NCI-H146 treated with DMSO at 0.1 percent for 48 hours (cell line): ENCODE measurements around the gene LRRC71.
A peak's percentile ranks its signal among the peaks of the same experiment; 100 is the strongest.

ENCODE experiments used
- DNase-seq: peaks from one replicate; lab custom pipeline; 2025; ENCODE audit not compliant: unreplicated experiment; lab: John Stamatoyannopoulos, UW

Gene LRRC71

GRCh38 chr1:156920233-156921052, at the start of gene LRRC71:
Gene LRRC71, plus strand, starts transcription at chr1:156920632. Its CDS starts 172 bp downstream, at chr1:156920804.
- DNase-seq, result peak; percentile 48

DNA sequence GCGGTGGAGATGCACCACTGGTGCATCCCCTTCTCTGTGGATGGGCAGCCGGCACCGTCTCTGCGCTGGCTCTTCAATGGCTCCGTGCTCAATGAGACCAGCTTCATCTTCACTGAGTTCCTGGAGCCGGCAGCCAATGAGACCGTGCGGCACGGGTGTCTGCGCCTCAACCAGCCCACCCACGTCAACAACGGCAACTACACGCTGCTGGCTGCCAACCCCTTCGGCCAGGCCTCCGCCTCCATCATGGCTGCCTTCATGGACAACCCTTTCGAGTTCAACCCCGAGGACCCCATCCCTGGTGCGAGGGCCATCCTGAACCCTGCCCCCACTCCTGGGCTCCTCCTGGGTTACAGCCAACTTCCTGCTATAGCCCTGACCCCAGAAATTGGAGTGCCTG, 46.8 kb upstream of the LRRC71 start:
- DNase-seq, result no peak

DNA sequence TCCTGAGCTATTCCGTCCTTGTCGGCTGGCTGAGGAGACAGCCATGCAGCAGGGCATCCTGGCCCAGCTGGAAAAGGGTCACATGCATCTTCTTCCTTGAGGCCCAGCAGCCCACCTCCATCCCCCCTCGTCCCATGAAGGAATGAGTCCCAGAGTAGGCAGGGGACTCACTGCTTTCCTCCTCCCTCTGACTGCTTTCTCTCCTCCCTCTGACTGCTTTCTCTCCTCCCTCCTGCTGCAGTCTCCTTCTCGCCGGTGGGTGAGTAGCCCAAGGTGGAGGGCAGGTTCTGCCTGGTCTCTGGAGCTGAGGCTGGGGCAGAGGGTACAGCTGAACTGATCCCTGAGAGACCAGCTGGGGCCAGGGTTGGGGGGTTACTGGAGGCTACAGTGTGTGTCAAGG, 46.3 kb upstream of the LRRC71 start:
- DNase-seq, result no peak

DNA sequence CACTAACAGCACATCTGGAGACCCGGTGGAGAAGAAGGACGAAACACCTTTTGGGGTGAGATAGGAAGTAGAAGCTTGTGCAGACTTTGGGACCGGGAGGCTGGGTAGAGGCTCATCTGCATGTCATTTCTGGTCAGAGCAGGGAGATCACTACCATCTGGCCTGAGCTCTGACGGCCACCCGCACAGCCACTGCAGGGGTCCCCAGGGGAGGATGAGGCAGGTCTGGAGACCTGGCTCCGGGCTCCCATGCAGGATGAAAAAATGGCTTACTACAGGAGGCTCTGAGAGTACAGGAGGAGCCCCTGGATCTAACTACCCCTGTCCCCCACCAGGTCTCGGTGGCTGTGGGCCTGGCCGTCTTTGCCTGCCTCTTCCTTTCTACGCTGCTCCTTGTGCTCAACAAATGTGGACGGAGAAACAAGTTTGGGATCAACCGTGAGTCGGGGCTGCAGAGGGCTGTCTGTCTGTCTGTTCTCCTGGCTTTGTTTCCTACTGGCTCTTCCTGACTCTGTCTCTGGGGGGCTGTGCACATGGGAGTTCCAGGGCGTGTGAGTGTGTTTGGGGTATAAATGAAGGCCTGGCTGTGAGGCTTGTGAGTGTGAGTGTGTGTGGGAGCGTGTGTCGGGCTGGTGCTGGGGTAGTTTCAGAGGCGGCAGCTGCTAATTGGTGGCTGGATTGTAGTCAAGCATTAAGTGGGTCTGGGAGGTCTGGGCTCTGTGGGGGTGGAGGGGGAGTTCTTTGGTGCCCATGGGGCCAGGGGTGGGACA, 45.7 kb upstream of the LRRC71 start:
- no peak for DNase-seq

GRCh38 chr1:156875341-156875615, 45.2 kb upstream of the LRRC71 start:
- DNase-seq, result no peak

- DNase-seq, result no peak
Measured at GRCh38 chr1:156876281-156876680, 44.2 kb upstream of the LRRC71 start.

GRCh38 chr1:156877433-156878170, 42.8 kb upstream of the LRRC71 start:
- no peak for DNase-seq

DNA sequence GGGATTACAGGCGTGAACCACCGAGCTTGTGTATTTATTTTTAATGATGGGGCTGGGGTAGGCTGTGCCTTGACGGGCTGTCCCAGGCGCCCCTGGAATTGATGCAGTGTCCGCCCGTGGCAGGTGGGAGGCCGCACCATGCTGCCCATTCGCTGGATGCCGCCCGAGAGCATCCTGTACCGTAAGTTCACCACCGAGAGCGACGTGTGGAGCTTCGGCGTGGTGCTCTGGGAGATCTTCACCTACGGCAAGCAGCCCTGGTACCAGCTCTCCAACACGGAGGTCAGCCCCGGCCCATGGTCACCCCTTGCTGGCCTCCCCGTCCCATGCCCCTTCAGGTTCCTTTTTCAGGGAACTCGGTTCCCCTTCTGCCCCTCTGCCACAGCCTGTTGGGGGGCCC, 40.6 kb upstream of the LRRC71 start:
- no peak for DNase-seq

DNA sequence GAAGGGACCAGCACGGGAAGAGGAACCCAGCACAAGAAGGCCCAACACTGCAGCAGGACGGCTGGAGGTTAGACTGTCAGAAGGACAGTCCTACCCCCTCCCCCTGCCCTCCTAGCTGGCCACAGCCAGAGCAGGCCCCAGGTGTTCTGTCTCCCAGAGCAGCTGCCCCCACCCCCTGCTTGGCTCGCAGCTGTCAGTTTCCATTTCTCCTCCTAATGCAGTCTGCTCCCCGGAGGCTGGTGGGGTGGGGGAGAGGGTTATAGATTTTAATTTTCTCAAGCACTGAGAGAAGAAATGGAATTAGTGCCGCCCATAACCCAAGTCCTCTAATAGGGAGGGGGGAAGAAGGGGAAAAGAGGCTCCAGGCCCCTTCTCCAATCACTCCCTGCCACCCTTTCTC, 40.0 kb upstream of the LRRC71 start:
- no peak for DNase-seq

GRCh38 chr1:156881101-156881500, 39.3 kb upstream of the LRRC71 start:
- no peak for DNase-seq

GRCh38 chr1:156881663-156882062, 38.8 kb upstream of the LRRC71 start:
- no peak for DNase-seq

GRCh38 chr1:156882543-156882942, 37.9 kb upstream of the LRRC71 start:
- DNase-seq, result no peak

DNA sequence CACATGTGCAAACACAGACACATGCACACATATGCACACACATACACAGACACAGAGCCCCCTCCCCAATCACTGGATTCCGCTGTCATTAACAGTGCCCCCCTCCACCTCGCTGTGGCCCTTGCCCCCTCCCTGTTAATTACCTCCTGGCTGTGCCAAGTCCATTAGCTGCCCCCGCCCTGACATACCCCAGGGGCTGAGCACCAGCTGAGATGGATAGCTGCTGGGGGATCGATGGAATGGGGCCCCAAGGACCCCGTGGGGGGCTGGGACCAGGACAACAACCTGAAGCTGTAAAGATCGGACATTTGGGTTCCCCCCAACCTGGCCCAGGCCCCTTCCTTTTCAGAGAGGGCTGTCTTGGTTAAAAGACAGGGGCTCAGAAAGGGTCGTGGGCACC, 36.5 kb upstream of the LRRC71 start:
- no peak for DNase-seq

- DNase-seq, result no peak
Measured at GRCh38 chr1:156884560-156885184, 35.8 kb upstream of the LRRC71 start.

GRCh38 chr1:156885314-156885713, 35.1 kb upstream of the LRRC71 start:
- DNase-seq, result no peak

DNA sequence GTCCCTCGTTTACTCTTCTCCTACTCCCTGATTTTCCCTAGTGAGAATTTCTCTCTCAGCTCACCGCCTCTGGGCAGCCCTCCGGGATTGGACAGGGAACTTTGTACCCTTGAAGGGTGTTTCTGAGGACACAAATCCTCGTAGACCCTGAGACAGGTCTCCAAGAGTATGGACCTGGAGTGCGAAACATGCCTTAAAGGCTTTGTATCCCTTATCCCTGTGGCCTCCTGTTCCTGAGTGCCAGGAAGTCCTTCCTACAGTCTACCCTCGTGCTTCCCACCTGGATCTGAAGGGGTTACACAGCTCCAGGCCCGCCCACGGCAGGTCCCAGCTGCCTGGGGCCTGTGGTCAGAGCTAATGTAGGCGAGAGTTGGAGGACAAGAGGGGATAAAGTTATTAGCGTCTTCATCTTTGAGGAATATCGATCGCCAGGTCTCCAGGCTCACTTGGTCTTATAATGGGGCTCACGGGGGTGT, 34.5 kb upstream of the LRRC71 start:
- no peak for DNase-seq

DNA sequence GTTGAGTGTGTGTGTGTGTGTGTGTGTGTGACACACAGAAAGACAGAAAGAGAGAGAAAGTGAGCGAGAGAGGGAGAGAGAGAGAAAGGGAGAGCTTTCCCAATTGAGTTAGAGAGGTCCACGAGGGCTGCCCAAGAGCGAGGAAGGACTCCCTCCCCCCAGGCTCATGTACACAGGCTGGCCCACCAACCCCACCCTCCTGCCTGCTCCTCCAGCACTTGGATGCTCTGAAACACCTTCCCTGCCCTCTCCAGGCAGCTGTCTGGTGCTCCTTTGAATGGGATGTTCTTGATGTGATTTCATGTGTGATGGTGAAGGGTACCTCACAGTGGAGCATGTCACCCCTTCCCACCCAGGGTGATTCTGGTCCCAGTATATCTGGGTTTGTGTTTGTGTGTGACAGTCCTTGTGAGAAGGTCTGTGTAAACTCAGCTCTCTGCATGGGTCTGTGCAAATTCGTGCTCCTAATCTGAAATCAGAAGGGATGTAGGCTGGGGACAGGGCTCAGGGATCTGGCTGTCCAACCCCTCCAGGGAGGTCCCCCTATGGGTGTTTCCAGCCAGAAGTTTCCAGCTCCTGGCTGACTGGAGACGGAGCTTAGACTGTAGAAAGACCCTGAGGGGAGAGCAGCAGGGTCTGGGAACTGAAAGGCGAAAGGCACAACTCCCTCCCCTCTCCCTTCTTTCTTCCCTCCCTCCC, 33.7 kb upstream of the LRRC71 start:
- no peak for DNase-seq

DNA sequence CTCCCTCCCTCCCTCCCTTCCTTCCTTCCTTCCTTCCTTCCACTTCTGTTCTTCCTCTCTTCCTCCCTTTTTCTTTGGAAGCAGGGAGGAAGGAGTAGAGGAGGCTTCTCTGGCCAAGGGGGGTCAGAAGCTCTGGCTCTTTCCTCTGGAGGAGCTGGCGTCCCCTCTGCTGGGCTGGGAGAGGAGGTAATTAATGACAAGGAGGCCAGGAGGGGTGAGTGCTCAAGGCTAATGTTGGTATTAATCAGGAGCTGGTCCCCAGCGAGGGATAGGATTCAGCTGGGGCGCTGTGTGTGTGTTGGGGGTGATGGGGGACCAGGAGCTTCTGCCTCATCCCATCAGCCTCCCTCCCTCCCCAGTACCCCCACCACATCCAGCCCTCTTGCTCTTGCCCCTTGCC, 33.1 kb upstream of the LRRC71 start:
- DNase-seq, result no peak

DNA sequence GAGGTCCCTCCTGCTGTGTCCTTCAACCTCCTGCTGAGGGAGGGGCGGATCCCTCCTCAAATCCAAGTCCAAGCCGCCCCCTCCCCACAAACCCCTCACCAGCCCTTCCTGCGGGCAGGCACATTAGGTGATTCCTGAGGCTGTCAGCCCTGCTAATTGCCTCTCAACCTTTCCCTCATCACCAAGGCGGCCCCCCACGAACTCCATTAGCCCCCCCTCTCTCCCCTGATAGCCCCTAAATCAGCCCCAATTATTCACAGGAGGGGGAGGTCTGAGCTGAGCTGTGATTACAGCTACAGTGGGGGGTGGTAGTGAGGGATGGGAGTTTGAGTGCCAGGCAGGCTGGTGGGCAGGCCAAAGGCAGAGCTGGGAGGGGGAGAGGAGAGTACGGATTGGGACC, 32.7 kb upstream of the LRRC71 start:
- DNase-seq, result no peak

DNA sequence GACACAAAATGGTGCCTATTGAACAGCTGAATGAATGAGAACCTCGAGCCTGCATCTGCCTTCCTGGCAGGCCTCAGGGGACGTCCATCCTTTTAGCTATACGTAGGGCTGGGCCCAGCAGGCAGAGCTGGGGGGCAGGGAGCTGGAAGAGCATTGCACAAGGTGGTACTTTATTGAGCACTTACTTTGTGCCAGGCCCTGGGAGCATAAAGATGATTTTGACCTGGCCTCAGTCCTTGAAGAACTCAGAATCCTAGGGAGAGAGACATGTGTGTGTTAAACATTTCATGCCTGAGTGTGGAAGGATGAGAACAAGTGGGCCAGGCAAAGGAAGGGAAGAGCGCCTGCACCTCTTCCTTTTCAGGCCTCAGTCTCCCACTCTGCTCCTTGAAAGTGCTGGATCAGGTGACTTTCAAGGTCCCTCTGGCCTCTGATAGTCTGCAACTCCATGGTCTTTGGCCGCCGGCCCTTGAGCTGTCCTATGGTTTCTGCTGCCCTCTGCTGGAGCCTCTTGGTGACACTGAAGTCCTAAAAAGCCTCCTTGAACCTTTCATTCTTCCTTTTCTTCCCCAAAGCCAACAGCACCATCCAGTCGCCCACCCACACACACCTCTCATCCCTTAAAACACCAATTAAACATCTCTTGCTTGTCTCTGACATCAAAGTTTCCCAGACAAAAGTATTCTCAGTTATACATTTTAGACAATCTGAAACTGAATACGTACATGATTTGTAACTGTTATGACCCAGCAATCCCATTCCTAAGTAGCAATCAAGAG, 30.4 kb upstream of the LRRC71 start:
- peak; percentile 64 for DNase-seq
